Right renal cortex interstitium (tissue), 3 donors: ENCODE measurements around the gene VPREB1. TPM values are rescaled to one million over a fixed set of nuclear protein-coding genes. Genes with fewer than 3 reads are reported as not detected.
"Not testable (repeated sequence)": the region's sequence is repeated elsewhere in the genome, so short reads cannot be mapped to it uniquely, and the experiment has no call there.

ENCODE experiments used
- DNase-seq, 3 donors: peaks; one replicate each; pipeline ENCODE4 v3.0.0-alpha.2; 2013; ENCODE audit warnings: low read depth in 3 of 3, low spot score in 2 of 3
- polyA plus RNA-seq, 3 donors: library from polyadenylated mRNA; unstranded; fragments of 120-200 nt; gene quantifications; one replicate each; pipeline ENCODE4 v1.2.1, GENCODE V29; 2013; ENCODE audit not compliant: insufficient read length in 3 of 3

The VPREB1 gene
- polyA plus RNA-seq, 3 donors: 0.28 TPM; not detected in 1

GRCh38 chr22:22291129-22291806 lies 46.7 kb downstream of the VPREB1 start:
- DNase-seq: not testable (repeated sequence)

- not testable (repeated sequence) for DNase-seq
Observed at GRCh38 chr22:22292656-22293055, 48.1 kb downstream of the VPREB1 start.

- DNase-seq: not testable (repeated sequence)
Observed at GRCh38 chr22:22293436-22293835, 48.9 kb downstream of the VPREB1 start.

- DNase-seq: not testable (repeated sequence)
Observed at GRCh38 chr22:22294641-22295040, 50.1 kb downstream of the VPREB1 start.
